Keratinocyte (primary cell): Measurements from ENCODE around the gene ZNF786. TPM values are rescaled to one million over a fixed set of nuclear protein-coding genes. Genes with fewer than 3 reads are reported as not detected.

ENCODE experiments used
- DNase-seq: peaks from one replicate; pipeline ENCODE4 v3.0.0-alpha.2; 2011; ENCODE audit warnings: low read depth, missing footprints, low spot score
- FAIRE-seq: peaks from 2 replicates; lab custom pipeline; 2011; peaks lifted over from hg19 to GRCh38; lab: Jason Lieb, UNC
- H2AFZ ChIP-seq: 2 replicates; pipeline ENCODE4 v1.6.0; 2012; ENCODE audit warnings: low read length, control low read depth, inconsistent platforms; ENCODE audit not compliant: control insufficient read depth
- H3K27ac ChIP-seq: 2 replicates; pipeline ENCODE4 v1.5.1; 2011; ENCODE audit warnings: low read length; ENCODE audit not compliant: control insufficient read depth, insufficient read depth
- H3K27me3 ChIP-seq: 3 replicates; pipeline ENCODE4 v1.6.0; 2011; ENCODE audit warnings: low read length; ENCODE audit not compliant: control insufficient read depth, insufficient read depth; ENCODE audit errors: extremely low read depth
- H3K36me3 ChIP-seq, 2 experiments: 2 replicates in 1 of 2; 3 replicates in 1 of 2; pipeline ENCODE4 v1.5.1; 2011; ENCODE audit warnings: low read length in 2 of 2, mild to moderate bottlenecking in 1 of 2; ENCODE audit not compliant: control insufficient read depth in 2 of 2, insufficient read depth in 2 of 2; ENCODE audit errors: extremely low read depth in 1 of 2
- H3K4me1 ChIP-seq: 3 replicates; pipeline ENCODE4 v1.5.1; 2011; ENCODE audit warnings: low read length; ENCODE audit not compliant: control insufficient read depth, insufficient read depth; ENCODE audit errors: extremely low read depth
- H3K4me2 ChIP-seq: 3 replicates; pipeline ENCODE4 v1.6.0; 2011; ENCODE audit warnings: low read depth, low read length; ENCODE audit not compliant: control insufficient read depth, insufficient read depth; ENCODE audit errors: extremely low read depth
- H3K4me3 ChIP-seq, 3 experiments: fragments of 200-600 bp in 1 of 3; sonication (generic) in 1 of 3; 2 replicates in 2 of 3; 3 replicates in 1 of 3; pipeline ENCODE4 v1.5.1; 2011 to 2016; ENCODE audit warnings: low read length in 3 of 3, mild to moderate bottlenecking in 3 of 3, control low read depth in 2 of 3, inconsistent platforms in 1 of 3, low read depth in 1 of 3, mixed read lengths in 1 of 3, mixed run types in 1 of 3, moderate library complexity in 1 of 3; ENCODE audit not compliant: control insufficient read depth in 2 of 3, insufficient read depth in 2 of 3; ENCODE audit errors: extremely low read depth in 1 of 3
- H3K79me2 ChIP-seq: 2 replicates; pipeline ENCODE4 v1.6.0; 2012; ENCODE audit warnings: low read length; ENCODE audit not compliant: control insufficient read depth, insufficient read depth
- H3K9ac ChIP-seq: 3 replicates; pipeline ENCODE4 v1.6.0; 2011; ENCODE audit warnings: low read length; ENCODE audit not compliant: control insufficient read depth, insufficient read depth; ENCODE audit errors: extremely low read depth
- H3K9me1 ChIP-seq: 3 replicates; pipeline ENCODE4 v1.6.0; 2011; ENCODE audit warnings: low read length; ENCODE audit not compliant: control insufficient read depth, insufficient read depth; ENCODE audit errors: extremely low read depth
- H3K9me3 ChIP-seq: 2 replicates; pipeline ENCODE4 v1.5.1; 2012; ENCODE audit warnings: low read depth, low read length; ENCODE audit not compliant: control insufficient read depth
- H4K20me1 ChIP-seq: 3 replicates; pipeline ENCODE4 v1.6.0; 2011; ENCODE audit warnings: low read length; ENCODE audit not compliant: control insufficient read depth, insufficient read depth; ENCODE audit errors: extremely low read depth
- CTCF ChIP-seq, 3 experiments: IDR thresholded peaks in 1 of 3; conservative IDR thresholded peaks in 1 of 3; optimal IDR thresholded peaks in 1 of 3; 2 replicates in 2 of 3; 3 replicates in 1 of 3; pipeline versions ENCODE3 to v1.5.1; 2011; ENCODE audit warnings: low read length in 3 of 3, mild to moderate bottlenecking in 3 of 3, moderate library complexity in 2 of 3, control low read depth in 1 of 3, inconsistent platforms in 1 of 3; ENCODE audit not compliant: insufficient read depth in 2 of 3; ENCODE audit errors: extremely low read depth in 1 of 3
- EZH2 ChIP-seq: IDR thresholded peaks from one replicate; pipeline ENCODE4 v1.6.1; 2012; ENCODE audit warnings: inconsistent platforms, mild to moderate bottlenecking, low read length, moderate library complexity
- dilution Hi-C: fragments of 300-500 bp; cut with MboI; formaldehyde crosslinking; loops from one replicate; pipeline ENCODE4 v1.7.0; 2020; ENCODE audit warnings: low sequenced_read_pairs; ENCODE audit not compliant: extremely low pct_ligation_motif_present
- polyA plus RNA-seq, 5 experiments: library from polyadenylated mRNA; depleted of rRNA in 3 of 5; stranded (reverse) in 3 of 5; stranded (forward) in 1 of 5; unstranded in 1 of 5; fragments of >200 nt; gene quantifications; 1 replicate in 1 of 5; 2 replicates in 3 of 5; 3 replicates in 1 of 5; pipeline versions ENCODE4 v1.2.1 to v1.2.3, GENCODE V29; 2011 to 2012; ENCODE audit warnings: missing spikeins in 2 of 5, low read depth in 1 of 5, low replicate concordance in 1 of 5

ZNF786 gene
- polyA plus RNA-seq, 1 donor (not counting 4 experiments of a cell fraction or from before 2014, with no cell fraction given) = 2.8 TPM

GRCh38 chr7:149022756-149023360 is 67.7 kb downstream of the ZNF786 start:
- Histone ChIP-seq H3K27me3 (no peaks in the 10 kb centered on the region), H2AFZ (no peak overlapping the region), H3K9me1 (no peaks in the 10 kb centered on the region), H3K9ac (no peak overlapping the region), H3K4me3 (no peak overlapping the region), H3K79me2 (peaks cover 70% of the 10 kb centered on the region), H3K4me1 (peaks cover 16% of the 10 kb centered on the region), H3K9me3 (no peaks in the 10 kb centered on the region), H3K27ac (no peak overlapping the region), H4K20me1 (peaks cover 6% of the 10 kb centered on the region), H3K4me2 (no peak overlapping the region), H3K36me3 (peaks cover 6 to 20% of the 10 kb centered on the region in 2 experiments)
- DNase-seq = no peak
- TF ChIP-seq EZH2 = no peak
- TF ChIP-seq CTCF (optimal IDR thresholded peaks at IDR 0.05 in 1 of 3, IDR thresholded peaks at IDR 0.05 in 1 of 3, conservative IDR thresholded peaks at IDR 0.05 in 1 of 3; ENCODE audit: extremely low read depth in 1 of 3, insufficient read depth in 2 of 3, low read length in 3 of 3) = no peak
- dilution Hi-C loops = no loop called here
- FAIRE-seq = no peak

- Histone ChIP-seq H3K4me3 (no peak overlapping the region), H3K27ac (no peak overlapping the region), H2AFZ (no peak overlapping the region), H3K36me3 (peaks cover 8 to 20% of the 10 kb centered on the region in 2 experiments), H4K20me1 (peaks cover 6% of the 10 kb centered on the region), H3K4me1 (peaks cover 9% of the 10 kb centered on the region), H3K4me2 (no peak overlapping the region), H3K9ac (no peak overlapping the region), H3K27me3 (no peaks in the 10 kb centered on the region), H3K79me2 (peaks cover 58% of the 10 kb centered on the region), H3K9me3 (no peaks in the 10 kb centered on the region), H3K9me1 (no peaks in the 10 kb centered on the region)
- DNase-seq (no peak), FAIRE-seq (no peak)
- TF ChIP-seq EZH2 = no peak
- TF ChIP-seq CTCF (optimal IDR thresholded peaks at IDR 0.05 in 1 of 3, IDR thresholded peaks at IDR 0.05 in 1 of 3, conservative IDR thresholded peaks at IDR 0.05 in 1 of 3; ENCODE audit: extremely low read depth in 1 of 3, insufficient read depth in 2 of 3, low read length in 3 of 3) = no peak
- dilution Hi-C loops = no loop called here
These were observed 68.8 kb downstream of the ZNF786 start for GRCh38 chr7:149021725-149022062.
